ENCODE data around the gene SLC28A1.
"Not testable (repeated sequence)": the region's sequence is repeated elsewhere in the genome, so short reads cannot be mapped to it uniquely, and the experiment has no call there.

Gene SLC28A1

DNA sequence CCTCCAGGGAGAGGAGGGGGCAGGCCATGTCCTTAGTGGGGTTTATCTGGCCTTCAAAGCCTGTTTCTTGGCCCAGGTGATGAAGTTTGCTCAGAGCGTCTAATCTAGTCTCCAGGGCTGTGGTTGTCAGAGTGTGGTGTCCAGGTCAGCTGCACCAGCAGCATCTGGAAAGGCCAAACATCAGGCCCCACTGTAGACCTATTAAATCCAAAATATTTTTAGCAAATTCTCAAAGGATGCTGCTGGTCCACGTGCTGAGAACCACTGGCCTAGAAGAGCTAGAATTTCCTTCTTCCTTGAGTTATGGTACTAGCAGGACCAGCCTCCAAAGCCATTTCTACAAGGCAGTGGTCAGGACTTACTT lies 28.9 kb downstream of the SLC28A1 start:
- no peak for DNase-seq

DNA sequence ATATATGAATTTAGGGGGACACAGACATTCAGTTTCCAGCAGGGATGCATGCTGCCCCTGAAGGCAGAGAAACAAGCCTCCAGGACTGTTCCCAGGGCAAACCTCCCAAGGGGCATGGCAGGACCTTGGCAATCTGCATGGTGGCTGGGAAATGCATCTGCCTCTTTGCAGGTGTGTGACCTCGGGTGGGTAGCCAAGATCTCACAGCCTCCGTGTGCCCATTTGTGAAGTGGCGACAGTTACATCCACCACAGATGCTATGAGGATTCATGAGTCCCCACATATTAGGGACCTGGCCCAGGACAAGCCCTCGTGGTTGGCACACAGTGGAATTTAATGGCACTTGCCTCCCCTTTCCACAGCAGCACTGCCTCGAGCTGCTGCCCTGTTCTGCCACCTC lies 29.9 kb downstream of the SLC28A1 start:
- no peak for DNase-seq

DNA sequence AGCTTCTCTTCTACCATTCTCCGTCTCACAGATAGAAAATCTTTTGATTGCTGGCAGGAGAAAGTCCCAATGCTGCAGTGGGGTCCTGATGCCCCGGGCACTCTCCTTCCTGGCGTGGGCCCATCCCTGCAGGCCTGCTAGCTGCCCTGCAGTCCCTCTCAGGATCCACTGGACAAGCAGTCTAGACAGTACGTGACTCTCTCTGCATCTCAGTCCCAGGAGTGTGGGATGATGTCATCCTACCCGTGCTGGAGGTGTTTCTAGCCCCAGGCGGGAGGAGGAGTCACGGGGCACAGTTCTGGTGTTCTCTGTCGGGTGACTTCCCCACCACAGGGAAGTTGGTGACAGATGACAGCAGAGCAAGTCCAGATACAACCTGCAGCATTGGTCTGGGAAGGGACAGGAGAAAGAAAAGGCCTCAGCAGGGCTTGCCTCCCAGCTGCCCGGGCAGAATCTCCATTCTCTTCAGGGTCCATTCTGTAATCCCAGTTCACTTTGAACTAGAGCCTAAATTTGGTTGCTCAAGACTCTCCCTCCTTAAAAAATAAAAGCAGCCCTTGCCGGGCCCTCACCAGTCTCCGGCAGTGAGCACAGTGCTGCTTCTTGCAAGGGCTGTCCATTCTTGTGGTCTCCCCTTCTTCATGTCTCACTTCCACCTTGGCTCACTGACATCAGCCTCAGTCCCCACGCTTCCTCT lies 30.6 kb downstream of the SLC28A1 start:
- no peak for DNase-seq

DNA sequence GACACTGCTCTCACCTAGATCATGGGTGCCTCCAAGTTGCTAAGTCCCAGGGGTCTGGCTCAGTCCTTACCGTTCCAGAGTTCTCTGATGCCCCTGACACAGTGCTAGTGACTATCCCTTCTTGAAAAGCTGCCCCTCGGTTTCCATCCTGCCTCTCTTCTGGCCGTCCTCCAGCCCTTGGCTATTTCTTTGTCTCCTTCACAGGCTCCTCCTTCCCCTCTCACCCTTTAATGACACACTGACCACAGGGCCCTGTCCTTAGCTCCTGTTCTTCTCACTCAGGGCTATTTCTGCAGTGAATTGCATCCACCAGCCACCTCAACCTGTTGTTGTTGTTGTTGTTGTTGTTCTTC lies 31.1 kb downstream of the SLC28A1 start:
- no peak for DNase-seq

DNA sequence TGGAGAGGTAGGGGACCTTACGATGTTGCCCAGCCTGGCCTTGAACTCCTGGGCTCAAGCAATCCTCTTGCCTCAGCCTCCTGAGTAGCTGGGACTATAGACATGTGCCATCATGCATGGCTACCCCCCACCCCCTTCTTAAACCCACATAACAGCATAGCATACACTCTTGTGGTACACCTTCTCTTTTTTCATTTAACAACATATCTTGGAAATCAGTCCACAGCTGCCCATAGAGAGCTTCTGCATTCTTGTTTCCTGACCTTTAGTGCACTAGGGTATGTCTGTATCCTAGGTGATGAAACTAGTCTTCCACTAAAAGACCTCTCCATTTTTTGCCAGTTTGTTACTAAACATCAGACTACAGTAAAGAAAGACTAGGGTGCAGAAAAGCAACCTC lies 33.0 kb downstream of the SLC28A1 start:
- DNase-seq: no peak

DNA sequence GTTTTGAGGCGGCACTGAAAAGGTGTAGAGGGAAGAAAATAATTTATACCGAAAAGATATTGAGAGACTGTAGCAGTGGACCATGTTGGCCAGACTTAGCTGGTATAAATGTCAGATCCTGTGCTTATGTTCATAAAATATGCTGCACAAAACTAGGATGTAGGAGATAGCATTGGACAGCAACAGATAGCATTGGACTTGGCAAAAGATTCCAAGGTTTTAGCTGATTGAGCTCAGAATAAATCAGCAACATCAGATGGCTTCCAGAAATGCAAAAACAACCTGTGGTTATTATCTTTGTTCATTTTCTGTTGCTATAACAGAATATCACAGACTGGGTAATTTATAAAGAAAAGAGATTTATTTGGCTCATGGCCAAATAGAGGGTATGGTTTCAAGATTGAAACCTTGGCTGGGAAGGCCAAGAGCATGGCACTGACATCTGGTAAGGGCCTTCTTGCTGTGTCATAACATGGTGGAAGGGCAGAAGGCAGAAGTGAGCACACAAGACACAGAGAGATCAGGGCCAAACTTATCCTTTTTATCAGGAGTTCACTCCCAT lies 34.7 kb downstream of the SLC28A1 start:
- no peak for DNase-seq

DNA sequence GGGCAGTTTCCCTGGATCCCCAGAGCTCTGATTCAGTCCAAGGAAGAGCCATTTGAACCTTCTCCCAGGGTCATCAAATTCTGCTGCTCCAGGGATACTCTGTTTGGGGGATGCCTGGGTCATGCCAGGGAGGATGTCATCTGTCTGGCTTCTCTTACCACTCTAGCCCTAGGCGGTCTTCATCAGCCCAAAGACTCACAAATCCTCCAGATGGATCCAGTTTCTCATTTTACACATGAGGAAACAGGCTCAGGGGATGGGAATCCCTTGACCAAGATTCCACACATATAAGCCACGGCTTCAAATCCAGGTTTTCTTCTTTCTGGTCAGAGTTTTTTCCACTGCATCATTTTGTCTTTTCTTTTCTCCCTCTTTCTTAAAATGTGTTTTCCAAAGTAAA lies 36.7 kb downstream of the SLC28A1 start:
- DNase-seq: no peak

DNA sequence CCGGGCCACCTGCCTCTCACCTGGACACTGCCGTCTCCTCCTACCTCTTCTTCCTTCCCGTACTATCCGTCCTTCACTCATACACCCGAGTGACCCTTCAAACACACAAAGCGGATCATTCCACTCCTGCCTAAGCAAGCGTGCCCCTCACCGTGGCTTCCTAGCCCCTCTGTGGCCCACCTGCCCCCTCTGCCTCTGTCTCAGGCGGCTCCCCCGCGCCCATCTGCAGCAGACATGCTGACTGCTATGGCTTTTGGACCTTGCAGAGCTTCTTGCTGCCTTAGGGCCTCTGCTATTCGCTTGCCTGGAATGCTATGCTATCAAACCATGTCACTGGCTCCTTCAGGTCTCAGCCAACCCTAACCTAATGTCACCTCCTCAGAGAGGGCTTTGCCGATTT lies 38.1 kb downstream of the SLC28A1 start:
- no peak for DNase-seq

DNA sequence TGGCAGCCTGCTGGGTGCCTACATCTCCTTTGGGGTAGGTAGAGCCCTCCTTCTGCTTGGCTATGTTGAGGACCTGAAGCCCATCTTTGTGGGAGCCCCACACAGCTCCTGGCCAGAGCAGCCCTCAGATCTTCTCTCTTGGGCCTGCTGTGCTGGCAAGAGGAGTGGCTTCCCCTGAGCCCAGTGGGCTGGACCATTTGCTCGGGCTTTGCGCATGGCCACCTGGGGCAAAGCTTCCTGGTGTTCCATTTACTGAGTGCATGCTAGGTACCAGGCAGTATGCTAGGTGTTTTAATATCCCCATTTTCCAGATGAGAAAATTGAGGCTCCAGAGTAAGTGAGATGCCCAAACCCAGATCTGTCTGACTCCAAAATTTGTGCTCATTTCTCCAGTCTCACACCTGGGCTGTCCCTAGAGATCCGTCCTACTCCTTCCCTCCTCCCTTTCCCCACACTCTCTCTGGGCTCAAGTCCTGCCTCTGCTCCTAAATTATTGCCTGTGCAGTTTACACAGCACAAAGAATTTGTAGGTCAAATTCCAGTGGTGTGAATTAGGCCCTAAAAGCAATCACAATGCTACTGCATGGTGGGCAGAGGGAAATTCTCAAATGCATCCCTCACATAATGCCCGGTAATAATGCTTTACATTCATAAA lies 39.7 kb downstream of the SLC28A1 start:
- no peak for DNase-seq

DNA sequence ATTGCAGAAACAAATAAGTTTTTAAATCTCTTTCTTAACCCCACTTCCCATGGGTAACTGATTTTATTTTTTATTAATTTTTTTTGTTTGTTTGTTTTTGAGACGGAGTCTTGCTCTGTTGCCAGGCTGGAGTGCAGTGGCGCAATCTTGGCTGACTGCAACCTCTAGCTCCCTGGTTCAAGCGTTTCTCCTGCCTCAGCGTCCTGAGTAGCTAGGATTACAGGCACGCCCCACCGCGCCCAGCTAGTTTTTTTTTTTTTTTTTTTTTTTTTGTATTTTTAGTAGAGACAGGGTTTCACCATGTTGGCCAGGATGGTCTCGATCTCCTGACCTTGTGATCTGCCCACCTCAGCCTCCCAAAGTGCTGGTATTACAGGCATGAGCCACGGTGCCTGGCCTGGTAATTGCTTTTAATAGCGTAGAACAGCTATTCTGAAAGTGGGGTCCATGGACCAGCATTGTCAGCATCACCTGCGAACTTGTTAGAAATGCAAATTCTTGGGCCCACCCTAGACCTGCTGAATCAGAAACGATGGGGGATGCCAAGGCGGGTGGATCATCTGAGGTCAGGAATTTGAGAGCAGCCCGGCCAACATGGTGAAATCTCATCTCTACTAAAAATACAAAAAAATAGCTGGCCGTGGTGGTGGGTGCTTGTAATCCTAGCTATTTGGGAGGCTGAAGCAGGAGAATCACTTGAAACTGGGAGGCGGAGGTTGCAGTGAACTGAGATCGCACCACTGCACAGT lies 40.5 kb downstream of the SLC28A1 start:
- DNase-seq: not testable (repeated sequence)

DNA sequence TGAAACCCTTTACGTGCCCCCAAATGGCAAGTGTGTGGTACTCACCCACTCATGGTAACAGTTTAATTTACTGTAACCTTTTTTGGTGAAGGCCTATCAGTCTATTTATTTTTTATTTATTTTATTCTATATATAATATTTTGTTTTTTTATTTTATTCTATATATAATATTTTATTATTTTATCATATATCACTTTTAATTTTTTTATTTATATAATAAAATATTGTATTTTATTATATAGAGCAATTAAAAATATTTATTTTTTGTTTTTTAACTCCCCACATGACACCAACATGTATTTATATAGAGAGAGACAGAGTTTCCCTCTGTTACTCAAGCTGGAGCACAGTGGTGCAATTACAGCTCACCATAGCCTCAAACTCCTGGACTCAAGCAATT lies 41.4 kb downstream of the SLC28A1 start:
- no peak for DNase-seq

DNA sequence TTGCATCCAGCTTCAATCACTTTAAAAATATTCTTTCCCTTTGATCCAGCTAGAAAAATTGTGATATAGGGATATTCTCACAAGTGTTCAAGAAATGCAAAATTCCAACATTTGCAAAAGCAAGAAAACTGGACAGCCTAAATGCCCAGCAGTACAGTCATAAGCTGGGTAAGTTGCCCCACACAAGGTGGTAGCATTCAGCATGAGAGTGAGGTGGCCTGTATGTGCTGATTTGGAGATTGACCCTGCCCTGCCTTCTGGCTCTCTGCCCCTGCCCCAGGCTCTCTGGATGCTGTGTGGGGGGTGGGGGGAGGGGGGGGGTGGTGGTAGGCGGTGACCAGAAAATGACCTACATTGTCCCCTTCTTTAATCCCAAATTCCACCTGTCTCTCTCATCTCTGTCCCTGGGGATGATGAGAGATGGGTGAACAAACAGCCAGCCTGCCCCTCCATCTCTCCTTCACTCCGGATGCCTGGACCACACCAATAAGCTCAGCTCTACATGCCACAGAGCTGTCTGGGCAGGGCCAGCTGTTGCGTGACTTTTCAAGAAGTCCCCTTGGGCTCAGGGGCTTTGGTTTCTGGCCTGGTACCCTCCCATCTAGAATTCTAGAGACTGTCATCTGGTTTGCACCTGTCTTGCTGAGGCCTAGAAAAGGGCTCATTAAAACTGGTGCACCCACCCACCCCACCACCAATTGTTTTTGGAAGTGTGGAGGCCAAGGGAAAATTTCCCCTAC lies 42.2 kb downstream of the SLC28A1 start:
- no peak for DNase-seq

DNA sequence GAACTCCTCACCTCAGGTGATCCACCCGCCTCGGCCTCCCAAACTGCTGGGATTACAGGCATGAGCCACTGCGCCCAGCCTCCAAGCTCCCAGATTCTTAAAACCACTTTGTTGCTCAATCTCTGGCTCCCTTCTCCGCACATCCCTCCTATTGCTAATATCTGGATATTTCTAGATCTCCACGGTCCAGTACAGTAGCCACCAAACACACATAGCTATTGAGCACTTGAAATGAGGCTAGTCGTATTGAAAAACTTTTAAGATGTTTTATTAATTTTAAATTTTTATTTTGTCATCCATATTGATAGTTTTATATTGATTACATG lies 44.3 kb downstream of the SLC28A1 start:
- DNase-seq: no peak

DNA sequence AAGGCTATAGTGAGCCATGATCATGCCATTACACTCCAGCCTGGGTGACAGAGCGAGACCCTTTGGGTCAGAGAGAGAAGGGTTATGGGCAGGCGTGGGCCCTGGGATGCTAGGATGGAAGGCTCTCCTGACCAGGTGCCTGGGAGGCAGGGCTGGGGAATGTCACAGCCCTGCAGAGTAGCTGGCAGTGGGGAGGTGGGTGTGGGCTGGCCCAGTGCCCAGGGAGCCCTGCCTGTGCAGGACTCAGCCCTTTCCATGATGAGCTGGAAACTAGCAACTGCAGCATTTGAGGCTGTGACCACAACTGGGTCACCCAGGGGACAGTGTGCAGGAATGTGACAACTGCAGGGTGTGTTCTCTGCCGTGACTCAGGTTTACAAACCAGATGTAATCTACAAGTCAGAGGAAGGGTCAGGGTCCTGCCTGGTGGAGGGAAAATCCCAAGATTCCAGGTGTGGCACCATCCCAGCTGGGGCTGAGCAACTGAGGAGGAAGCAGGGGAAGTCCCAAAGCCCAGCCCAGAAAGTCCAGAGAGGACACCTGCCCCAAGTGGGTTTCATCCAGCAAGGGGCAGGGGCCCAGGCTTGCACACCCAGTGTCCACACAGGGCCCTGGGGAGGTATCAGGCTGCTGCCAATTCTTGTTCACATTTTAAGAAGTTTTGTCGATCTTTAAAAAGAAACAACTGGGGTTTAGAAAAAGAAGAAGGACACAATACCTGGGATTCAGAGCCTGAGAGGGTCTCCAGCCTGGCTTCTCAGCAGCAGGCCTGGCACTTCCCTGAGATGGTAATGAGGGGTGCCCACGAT lies 45.5 kb downstream of the SLC28A1 start:
- no peak for DNase-seq

DNA sequence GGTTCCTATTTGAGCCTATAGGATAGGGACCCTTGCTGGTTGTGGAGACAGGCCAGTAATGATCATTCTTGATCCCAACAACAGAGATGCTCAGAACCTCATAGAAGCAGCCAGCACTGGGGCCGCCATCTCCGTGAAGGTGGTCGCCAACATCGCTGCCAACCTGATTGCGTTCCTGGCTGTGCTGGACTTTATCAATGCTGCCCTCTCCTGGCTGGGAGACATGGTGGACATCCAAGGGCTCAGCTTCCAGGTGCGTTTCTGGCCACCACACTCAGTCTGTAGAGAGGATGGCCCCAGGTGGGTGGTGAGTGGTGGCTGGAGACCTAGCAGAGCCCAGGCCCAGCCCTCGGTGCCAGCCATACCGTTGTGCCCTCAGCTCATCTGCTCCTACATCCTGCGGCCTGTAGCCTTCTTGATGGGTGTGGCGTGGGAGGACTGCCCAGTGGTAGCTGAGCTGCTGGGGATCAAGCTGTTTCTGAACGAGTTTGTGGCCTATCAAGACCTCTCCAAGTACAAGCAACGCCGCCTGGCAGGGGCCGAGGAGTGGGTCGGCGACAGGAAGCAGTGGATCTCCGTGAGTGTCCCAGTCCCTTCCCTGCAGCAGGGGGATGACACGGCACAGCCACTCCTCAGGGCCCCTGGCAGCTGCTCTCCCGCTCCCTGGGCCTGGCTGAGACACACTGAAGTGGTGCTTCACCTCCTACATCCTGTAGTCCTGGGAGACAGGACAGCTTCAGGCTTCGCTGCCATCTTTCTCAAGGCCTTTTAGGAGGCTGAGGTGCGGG lies 50.7 kb downstream of the SLC28A1 start:
- DNase-seq: no peak

DNA sequence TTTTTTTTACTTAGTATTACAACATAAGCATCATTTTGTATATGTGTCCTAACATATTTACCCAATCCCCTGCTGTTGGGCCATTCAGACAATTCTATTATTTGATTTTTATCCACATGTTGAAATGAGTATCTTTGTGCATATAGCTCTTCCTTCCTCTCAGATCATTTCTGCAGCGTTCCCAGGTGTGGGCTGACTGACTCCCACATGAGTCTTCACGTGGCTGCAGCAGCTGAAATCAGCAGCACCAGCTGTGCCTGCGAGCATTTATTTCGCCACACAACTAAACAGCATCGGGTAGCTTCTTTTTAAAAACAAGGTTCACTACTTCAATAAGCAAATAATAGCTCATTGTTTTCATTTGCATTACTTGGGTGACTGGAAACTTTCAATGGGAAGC lies 52.7 kb downstream of the SLC28A1 start:
- DNase-seq: no peak

DNA sequence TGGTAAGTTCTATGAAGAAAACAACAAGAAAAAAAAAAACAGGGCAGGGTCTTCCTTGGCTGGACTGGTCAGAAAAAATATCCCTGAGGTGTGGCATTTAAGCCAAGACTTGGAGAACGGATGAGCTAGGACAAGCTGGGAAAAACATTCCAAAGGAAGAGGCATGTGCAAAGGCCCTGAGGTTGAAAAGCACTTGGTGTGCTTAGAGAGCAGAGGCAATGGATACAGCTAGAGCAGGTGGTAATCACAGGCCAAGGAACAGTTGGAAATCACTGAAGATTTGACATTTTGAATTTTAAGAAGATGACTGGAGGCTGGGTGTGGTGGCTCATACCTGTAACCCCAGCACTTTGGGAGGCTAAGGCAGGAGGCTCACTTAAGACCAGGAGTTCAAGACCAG lies 54.3 kb downstream of the SLC28A1 start:
- DNase-seq: no peak

DNA sequence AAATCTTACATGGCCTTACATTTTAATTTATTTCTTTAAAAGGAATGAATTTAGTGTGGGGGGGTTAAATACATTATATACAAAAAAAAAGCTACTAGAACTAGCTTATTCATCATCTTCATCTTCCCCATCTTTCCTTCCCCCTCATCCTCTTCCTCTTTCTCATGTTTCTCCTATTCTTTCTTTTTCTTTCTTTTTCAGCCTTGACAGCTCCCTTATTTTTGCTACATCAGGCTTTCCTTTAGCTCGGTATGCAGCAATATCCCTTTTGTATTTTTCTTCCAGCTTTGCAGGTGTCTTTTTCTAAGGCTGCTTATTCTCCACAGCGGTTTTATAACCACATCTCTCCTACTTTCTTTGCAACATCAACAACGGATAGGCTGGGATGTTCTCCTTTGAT lies 55.9 kb downstream of the SLC28A1 start:
- no peak for DNase-seq

DNA sequence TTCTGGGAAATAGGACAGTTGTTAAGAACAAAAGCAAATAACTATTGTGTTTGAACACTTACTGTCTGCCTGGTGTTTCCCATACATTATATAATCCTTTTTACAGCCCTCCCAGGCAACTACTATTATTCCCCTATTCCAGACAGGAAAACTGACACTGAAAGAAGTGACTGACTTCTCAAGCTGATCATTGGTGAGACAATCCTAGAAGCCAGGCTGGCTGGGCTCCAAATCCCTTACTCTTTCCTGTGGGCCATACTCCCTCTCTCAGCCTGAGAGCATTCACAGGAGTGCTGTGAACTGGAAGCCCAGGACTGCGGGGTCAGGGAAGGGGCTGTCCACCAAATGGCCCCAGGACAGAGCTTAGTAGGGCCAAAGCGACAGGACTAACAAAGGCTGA lies 58.0 kb downstream of the SLC28A1 start:
- DNase-seq: no peak

DNA sequence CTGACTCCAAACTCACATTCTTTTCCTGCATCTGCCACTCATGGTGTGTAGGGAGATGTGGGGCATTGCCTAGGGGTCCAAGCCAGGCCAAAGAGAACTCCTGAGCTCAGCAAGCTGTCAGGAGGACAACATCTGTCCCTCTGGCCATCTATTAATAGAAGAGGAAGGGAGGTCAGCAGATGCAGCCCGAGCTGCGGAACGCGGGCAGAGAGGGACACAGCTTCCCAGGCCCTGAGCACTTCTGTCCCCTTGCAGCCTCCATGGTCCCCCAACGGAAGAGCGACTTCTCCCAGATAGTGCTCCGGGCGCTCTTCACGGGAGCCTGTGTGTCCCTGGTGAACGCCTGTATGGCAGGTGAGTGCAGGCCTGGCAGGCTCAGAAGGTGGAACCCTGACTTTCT lies 59.8 kb downstream of the SLC28A1 start:
- DNase-seq: no peak

DNA sequence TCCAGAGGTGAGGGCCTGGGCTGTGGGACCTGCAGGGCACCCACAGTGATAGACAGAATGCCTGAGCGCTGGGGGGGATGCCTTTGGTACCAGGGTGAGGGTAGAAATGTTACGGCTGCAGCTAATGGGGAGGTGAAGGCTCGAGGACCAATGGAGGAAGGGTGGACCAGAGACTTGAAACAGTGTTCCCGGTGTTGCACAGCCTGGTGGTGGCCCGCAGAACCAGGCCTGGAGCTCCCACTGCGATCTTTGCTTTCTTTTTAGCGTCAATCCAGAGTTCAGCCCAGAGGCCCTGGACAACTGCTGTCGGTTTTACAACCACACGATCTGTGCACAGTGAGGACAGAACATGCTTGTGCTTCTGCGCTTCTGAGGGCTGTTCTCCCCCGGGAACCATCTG lies 60.4 kb downstream of the SLC28A1 start:
- DNase-seq: no peak

Measured in hippocampal formation (tissue), 2 donors.